ENCODE measurements around the gene ZNF516. TPM values are rescaled to one million over a fixed set of nuclear protein-coding genes. Genes with fewer than 3 reads are reported as not detected.
A peak's percentile ranks its signal among the peaks of the same experiment; 100 is the strongest.

Gene ZNF516
- total RNA-seq, 1 donor from 2014 or later: 26.7 TPM

DNA sequence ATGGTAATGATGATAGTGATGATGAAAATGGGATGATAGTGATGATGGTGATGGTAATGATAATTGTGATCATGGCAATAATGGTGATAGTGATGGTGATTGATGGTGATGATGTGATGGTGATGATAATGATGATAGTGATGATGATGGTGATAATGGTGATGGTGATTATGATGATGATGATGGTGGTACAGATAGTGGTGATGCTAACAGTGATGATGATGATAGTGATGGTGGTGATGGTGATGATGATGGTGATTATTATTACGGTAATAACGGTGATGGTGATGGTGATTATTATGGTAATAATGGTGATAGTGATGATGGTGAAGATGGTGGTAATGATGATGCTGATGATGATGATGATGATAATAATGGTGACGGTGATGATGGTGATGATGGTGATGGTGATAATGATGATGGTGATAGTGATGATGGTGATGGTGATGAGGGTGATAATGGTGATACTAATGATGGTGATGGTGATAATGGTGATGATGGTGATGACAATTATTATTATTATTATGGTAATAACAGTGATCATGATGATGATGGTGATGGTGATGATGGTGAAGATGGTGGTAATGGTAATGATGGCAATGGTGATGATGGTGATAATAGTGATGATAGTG lies 151.0 kb downstream of the ZNF516 start:
- no peak for DNase-seq (ENCODE audit: low read depth)

DNA sequence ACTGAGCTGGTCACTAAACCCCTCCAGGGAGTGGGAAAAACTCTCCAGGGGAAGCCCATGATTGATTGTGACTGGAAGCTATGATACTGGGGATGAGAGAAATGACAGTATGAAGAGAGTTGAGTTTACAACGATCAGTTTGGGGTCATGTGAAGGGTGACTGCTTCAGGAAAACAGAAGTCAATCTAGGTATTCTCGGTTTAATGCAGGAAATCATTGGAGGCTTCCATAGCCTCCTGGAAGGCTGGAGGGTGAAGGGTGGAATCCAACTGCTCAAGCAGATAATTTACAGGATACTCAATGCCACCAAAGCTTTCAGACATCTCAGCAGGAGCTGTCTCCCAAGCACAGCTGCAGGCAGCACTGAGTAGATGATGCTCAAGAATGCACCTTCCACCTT lies 154.6 kb downstream of the ZNF516 start:
- DNase-seq (ENCODE audit: low read depth): no peak

DNA sequence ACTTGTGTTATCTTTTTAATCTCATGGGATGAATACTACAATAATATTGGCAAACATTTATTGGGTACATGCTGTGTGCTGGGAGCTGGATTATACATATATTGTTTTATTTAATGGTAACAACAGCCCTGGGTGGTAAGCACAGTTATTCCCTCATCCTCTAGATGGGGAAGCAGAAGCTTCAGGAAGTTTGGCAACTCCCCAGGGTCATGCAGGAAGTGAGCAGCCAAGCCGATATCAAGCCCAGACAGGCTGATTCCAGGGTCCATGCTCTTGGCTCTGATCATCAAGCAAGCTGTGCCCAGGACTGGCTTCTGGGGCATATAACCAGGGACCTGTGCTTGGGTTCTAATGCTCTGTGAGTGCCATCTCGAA lies 155.8 kb downstream of the ZNF516 start:
- no peak for DNase-seq (ENCODE audit: low read depth)

DNA sequence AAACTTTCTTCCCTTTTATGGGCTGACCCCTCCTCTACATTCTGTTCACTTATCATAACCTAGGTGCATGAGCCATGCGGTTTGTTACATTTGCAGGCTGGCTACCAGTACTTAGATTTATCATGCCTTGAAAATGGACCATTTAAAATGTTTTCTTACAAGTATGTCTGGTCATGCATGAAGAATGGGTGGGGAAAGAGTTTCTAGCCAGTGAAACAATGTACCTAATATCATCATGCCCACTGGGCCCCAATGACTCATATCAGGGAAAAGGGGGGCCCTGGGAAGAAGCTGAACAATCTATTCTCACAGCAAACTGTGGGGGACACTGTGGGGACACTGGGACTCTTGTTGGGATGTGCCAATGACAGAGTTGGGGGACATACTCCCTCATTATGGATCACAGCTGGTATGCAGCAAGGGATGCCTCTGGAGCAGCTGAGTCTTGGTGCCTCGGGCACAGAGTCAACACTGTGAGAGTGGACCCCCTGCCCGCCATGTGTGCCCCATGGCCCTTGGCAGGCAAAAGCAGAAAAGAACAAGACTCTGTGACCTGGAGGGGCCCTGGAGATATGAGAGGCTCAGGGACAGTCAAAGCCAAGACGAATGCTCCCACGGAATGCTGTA lies 156.3 kb downstream of the ZNF516 start:
- peak; percentile 15 for DNase-seq (ENCODE audit: low read depth)

DNA sequence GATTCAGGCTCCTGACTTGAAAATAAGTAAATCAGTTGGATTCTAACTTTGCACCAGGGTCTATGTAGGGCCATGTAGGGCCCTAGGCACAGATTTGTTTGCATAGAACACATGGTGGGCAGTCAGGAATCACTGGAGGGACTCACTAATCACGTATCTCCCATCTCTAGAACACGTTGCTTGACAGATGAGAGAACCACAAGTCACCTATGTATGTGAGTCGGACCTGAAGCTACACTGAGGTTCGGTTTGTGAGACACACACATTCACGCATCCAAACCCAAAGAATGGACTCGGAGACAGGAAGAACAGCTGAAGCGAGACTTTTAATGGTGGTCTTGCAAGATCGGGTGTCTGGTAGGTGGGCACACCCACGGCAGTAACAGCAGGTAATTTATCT lies 157.0 kb downstream of the ZNF516 start:
- DNase-seq (ENCODE audit: low read depth): no peak

DNA sequence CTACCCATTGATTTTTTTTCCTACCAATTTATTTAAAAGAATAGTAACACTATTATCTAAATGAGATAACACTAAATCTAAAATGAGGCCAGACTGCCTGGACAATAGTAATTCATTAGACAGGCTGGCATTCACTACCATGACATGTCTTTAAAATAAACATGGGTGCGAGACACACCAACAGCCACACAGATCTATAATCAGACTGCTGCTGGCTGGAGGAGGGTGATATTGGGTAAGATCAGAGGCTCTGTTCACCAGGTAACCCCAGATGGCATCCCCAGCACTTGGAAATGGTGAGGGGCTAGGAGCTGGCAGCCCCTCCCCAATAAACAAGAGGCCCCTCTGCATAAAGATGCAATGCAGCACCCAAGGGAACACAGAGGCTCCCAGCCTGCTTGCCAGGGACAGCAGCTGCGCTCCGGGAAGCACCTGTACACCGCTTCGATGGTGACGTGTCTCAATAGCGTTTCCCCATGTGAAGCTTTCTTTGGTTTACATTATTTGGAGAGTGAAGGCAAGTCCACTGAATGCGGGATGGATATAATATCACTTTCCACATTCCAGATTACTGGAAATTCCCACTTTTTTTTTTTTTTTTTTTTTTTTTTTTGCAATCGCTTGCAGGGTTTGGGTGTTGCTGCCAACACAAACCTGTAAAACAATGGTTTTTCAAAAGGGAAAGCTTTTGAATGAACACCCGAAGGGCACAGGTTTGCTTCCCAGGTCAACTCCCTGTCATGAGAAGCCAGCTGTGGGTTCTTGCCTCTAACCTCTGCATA lies 159.0 kb downstream of the ZNF516 start:
- no peak for DNase-seq (ENCODE audit: low read depth)

DNA sequence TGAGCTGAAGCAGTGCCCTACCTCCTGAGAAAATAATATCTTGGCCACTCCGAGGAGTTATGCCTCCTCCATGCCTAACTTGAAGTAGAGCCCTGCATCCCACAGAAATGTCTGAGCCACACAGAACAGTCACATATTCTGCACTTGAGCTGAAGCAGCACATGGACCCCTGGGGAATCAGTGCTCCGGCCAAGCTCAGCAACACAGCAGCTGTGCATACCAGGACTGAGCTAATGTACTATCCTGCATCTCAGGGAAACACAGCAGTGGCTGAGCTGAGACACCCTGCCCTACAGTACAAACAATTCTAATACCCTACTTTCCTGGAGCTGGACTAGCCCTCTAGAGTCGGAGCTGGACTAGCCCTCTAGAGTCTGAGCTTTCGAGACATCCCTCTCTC lies 166.9 kb downstream of the ZNF516 start:
- no peak for DNase-seq (ENCODE audit: low read depth)

GRCh38 chr18:76323891-76324290 lies 171.2 kb downstream of the ZNF516 start:
- peak; percentile 4 for DNase-seq (ENCODE audit: low read depth)

- no peak for DNase-seq (ENCODE audit: low read depth)
These were observed 172.4 kb downstream of the ZNF516 start for GRCh38 chr18:76322686-76323085.

GRCh38 chr18:76319366-76319765 lies 175.7 kb downstream of the ZNF516 start:
- DNase-seq (ENCODE audit: low read depth): no peak

DNA sequence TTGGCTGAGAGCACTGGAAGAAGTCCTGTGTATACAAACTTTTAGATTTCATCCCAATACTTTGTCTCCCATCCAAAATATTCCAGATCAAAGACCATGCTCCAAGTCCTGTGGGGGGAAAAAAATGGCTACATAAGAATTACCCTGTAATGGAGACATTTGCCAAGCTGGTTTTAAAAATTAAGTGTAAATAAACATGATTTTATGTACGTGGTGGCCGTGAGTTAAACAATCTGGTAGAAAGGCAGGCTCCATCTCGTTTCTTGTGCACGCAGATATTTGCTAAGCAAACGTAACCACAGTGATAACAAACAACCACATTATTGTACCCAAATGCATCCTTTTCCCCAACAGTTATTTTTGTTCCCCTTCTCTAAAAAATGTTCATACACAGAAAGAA lies 176.4 kb downstream of the ZNF516 start:
- no peak for DNase-seq (ENCODE audit: low read depth)

DNA sequence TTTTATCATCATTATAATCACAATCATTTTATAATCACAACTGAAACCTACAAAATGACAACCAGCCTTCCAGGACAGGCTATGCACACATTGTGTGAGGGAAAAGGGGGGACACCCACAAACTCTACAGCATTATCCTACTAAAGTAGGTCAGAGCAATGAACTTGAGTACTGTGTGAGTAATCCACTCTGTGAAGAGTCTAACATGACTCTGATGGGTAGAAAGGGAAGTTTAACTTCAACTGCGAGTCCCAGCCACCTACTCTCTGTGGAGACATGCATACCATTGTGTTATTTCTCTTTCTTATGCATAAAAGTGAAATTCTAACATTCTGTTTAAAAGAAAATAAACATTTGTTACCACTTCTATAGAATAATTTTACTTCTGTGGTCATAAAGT lies 177.9 kb downstream of the ZNF516 start:
- no peak for DNase-seq (ENCODE audit: low read depth)

- DNase-seq (ENCODE audit: low read depth): no peak
These were observed 179.3 kb downstream of the ZNF516 start for GRCh38 chr18:76315722-76316230.

DNA sequence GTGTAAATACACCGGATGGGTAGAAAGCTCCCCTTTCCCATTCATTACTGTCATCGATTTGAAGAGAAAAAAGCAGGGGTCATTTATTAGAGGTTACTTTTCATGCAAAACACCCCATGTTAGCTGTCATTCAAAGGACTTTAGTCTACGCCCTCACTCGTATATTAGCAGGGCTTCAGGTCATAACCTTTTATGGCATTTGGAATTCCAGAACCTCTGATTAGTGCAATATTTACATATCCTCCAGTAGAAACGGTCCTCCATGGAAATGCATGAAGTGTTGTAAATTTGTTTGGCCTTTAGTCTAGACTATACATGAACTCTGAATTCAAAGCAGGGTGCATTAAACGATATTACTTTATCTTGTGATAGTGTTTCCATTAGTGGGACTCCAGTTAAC lies 180.5 kb downstream of the ZNF516 start:
- DNase-seq (ENCODE audit: low read depth): no peak

GRCh38 chr18:76314015-76314414 lies 181.0 kb downstream of the ZNF516 start:
- no peak for DNase-seq (ENCODE audit: low read depth)
